CD4-positive, alpha-beta memory T cell (primary cell): Measurements from ENCODE around the gene BMI1. TPM values are rescaled to one million over a fixed set of nuclear protein-coding genes. Genes with fewer than 3 reads are reported as not detected.

ENCODE experiments used
- CTCF ChIA-PET: fragments of 350-600 bp; sonication (Branson Sonifier 250); formaldehyde crosslinking; loops from one replicate; lab custom pipeline; 2021; ENCODE audit warnings: inconsistent platforms; ENCODE audit not compliant: partially characterized antibody; lab: Charles Lee
- POLR2A ChIA-PET: fragments of 350-600 bp; sonication (Branson Sonifier 250); formaldehyde crosslinking; loops from one replicate; lab custom pipeline; 2021; ENCODE audit not compliant: partially characterized antibody; lab: Charles Lee
- DNase-seq, 5 donors: peaks; one replicate each; pipeline versions ENCODE4 v3.0.0 to v3.0.0-alpha.2; 2020 to 2022; ENCODE audit warnings: mixed read lengths in 1 of 5
- H3K27ac ChIP-seq: one replicate; pipeline ENCODE4 v1.7.0; 2013; ENCODE audit warnings: low read depth, low read length
- H3K27me3 ChIP-seq: 2 replicates; pipeline ENCODE4 v1.7.0; 2013; ENCODE audit warnings: mild to moderate bottlenecking, low read length, moderate library complexity; ENCODE audit not compliant: insufficient read depth
- H3K36me3 ChIP-seq: 2 replicates; pipeline ENCODE4 v1.7.0; 2013; ENCODE audit warnings: mild to moderate bottlenecking, low read length, moderate library complexity; ENCODE audit not compliant: insufficient read depth
- H3K4me1 ChIP-seq: 2 replicates; pipeline ENCODE4 v1.7.0; 2013; ENCODE audit warnings: mild to moderate bottlenecking, low read length, moderate library complexity; ENCODE audit not compliant: insufficient read depth
- H3K4me3 ChIP-seq, 2 donors: one replicate each; pipeline ENCODE4 v1.7.0; 2013; ENCODE audit warnings: low read length in 2 of 2, mild to moderate bottlenecking in 1 of 2
- H3K9me3 ChIP-seq, 2 donors: one replicate each; pipeline ENCODE4 v1.7.0; 2013; ENCODE audit warnings: low read length in 2 of 2, control low read depth in 1 of 2; ENCODE audit not compliant: control insufficient read depth in 1 of 2
- H3K27ac Mint-ChIP-seq, 7 donors: one replicate each; pipeline ENCODE4 v1.8.0; 2020 to 2021; ENCODE audit warnings: mixed read lengths in 7 of 7, mild to moderate bottlenecking in 6 of 7, inconsistent platforms in 3 of 7, moderate library complexity in 3 of 7
- H3K27me3 Mint-ChIP-seq, 2 donors: one replicate each; pipeline ENCODE4 v1.8.0; 2020 to 2021; ENCODE audit warnings: mixed read lengths in 2 of 2
- H3K36me3 Mint-ChIP-seq, 2 donors: one replicate each; pipeline ENCODE4 v1.8.0; 2020 to 2021; ENCODE audit warnings: mixed read lengths in 2 of 2, inconsistent platforms in 1 of 2, mild to moderate bottlenecking in 1 of 2
- H3K4me1 Mint-ChIP-seq, 4 donors: one replicate each; pipeline ENCODE4 v1.8.0; 2020 to 2021; ENCODE audit warnings: mixed read lengths in 4 of 4, mild to moderate bottlenecking in 1 of 4
- H3K4me3 Mint-ChIP-seq, 8 donors: one replicate each; pipeline ENCODE4 v1.8.0; 2020 to 2021; ENCODE audit warnings: mixed read lengths in 8 of 8, mild to moderate bottlenecking in 7 of 8, moderate library complexity in 6 of 8, inconsistent platforms in 3 of 8
- H3K9me3 Mint-ChIP-seq, 8 donors: one replicate each; pipeline ENCODE4 v1.8.0; 2020 to 2021; ENCODE audit warnings: mixed read lengths in 8 of 8, mild to moderate bottlenecking in 5 of 8, inconsistent platforms in 3 of 8, moderate library complexity in 1 of 8
- intact Hi-C: fragments of 100-400 bp; cut with micrococcal nuclease; formaldehyde crosslinking; loops from one replicate; pipeline ENCODE4 v1.15.1; 2023
- polyA plus RNA-seq, 2 donors: library from polyadenylated mRNA; unstranded; fragments of 300-500 nt; fragmentation: Illumina TruSeq; gene quantifications; one replicate each; pipeline ENCODE4 v1.2.3, GENCODE V29; 2021
- total RNA-seq, 2 experiments: library from RNA; stranded (reverse); gene quantifications; one replicate each; pipeline ENCODE4 v1.2.3, GENCODE V29; 2021

BMI1 gene
- total and polyA plus RNA-seq, 4 experiments from 2014 or later, result 40.5 to 108 (median 76.8) TPM

GRCh38 chr10:22341190-22341925 is 20.5 kb downstream of the BMI1 start:
- H3K27me3 ChIP-seq, result peaks cover 90% of the 10 kb centered on the region
- peaks cover 0 to 10% of the 10 kb centered on the region in 2 donors for H3K36me3 Mint-ChIP-seq
- intact Hi-C loops, result loop anchor here (2.0 to 5.0 kb wide), 3 partner anchors 21 to 136 kb away; partner anchors contain the start of gene BMI1
- peak overlapping the region in 4 of 7 donors; percentile 36 to 76 (median 64) for H3K27ac Mint-ChIP-seq
- H3K9me3 ChIP-seq, result no peaks in the 10 kb centered on the region
- ChIA-PET POLR2A (interaction anchor here (1.1 to 2.3 kb wide), 7 partner anchors 9 to 338 kb away, joined by 3 to 15 read pairs (median 6); partner anchors contain the start of gene DNAJC1), CTCF (interaction anchor here (1.2 kb wide), 1 partner anchor 25 kb away, joined by 3 read pairs; the partner anchor contains the start of gene COMMD3)
- peak overlapping the region; percentile 45 to 82 (median 74) for H3K4me3 Mint-ChIP-seq
- DNase-seq, result peak in 2 of 5 donors; percentile 45 to 46
- peaks cover 9 to 48% (median 23%) of the 10 kb centered on the region in 4 donors for H3K4me1 Mint-ChIP-seq
- peaks cover 22% of the 10 kb centered on the region for H3K4me1 ChIP-seq
- H3K27ac ChIP-seq, result no peak overlapping the region
- no peaks in the 10 kb centered on the region for H3K36me3 ChIP-seq
- peaks cover 52 to 67% of the 10 kb centered on the region in 2 donors for H3K27me3 Mint-ChIP-seq
- H3K4me3 ChIP-seq, result peak overlapping the region in 1 of 2 donors; percentile 52
- H3K9me3 Mint-ChIP-seq, result peaks cover 0 to 38% (median 18%) of the 10 kb centered on the region in 8 donors

- H3K4me1 ChIP-seq, result peaks cover 17% of the 10 kb centered on the region
- no peak overlapping the region for H3K27ac ChIP-seq
- Mint-ChIP-seq H3K9me3 (peaks cover 0 to 38% (median 19%) of the 10 kb centered on the region in 8 donors), H3K4me1 (peaks cover 9 to 47% (median 22%) of the 10 kb centered on the region in 4 donors), H3K27ac (peak overlapping the region in 3 of 7 donors; percentile 59 to 89 (median 76)), H3K4me3 (peak overlapping the region in 7 of 8 donors; percentile 9 to 82 (median 69)), H3K36me3 (peaks cover 0 to 11% of the 10 kb centered on the region in 2 donors), H3K27me3 (peaks cover 55 to 68% of the 10 kb centered on the region in 2 donors)
- POLR2A ChIA-PET, result interaction anchor here (2.3 kb wide), 1 partner anchor 113 kb away, joined by 15 read pairs; no protein-coding TSS in a partner anchor
- intact Hi-C loops, result loop anchor here (2.0 to 5.0 kb wide), 3 partner anchors 21 to 135 kb away; partner anchors contain the start of gene BMI1
- H3K9me3 ChIP-seq, result no peaks in the 10 kb centered on the region
- DNase-seq, result no peak
- no peak overlapping the region for H3K4me3 ChIP-seq
- H3K27me3 ChIP-seq, result peaks cover 87% of the 10 kb centered on the region
- no peaks in the 10 kb centered on the region for H3K36me3 ChIP-seq
- CTCF ChIA-PET, result interaction anchor here (1.2 kb wide), 1 partner anchor 26 kb away, joined by 3 read pairs; the partner anchor contains the start of gene COMMD3
These were observed 21.0 kb downstream of the BMI1 start for GRCh38 chr10:22341926-22342196.

GRCh38 chr10:22342421-22342820 is 21.5 kb downstream of the BMI1 start:
- peak overlapping the region in 2 of 7 donors; percentile 76 to 88 for H3K27ac Mint-ChIP-seq
- no peak overlapping the region for H3K4me3 ChIP-seq
- POLR2A ChIA-PET, result no interaction called here

GRCh38 chr10:22343731-22344130 is 22.8 kb downstream of the BMI1 start:
- peaks cover 9 to 36% (median 19%) of the 10 kb centered on the region in 4 donors for H3K4me1 Mint-ChIP-seq
- peaks cover 13% of the 10 kb centered on the region for H3K4me1 ChIP-seq
- peaks cover 0 to 33% (median 17%) of the 10 kb centered on the region in 8 donors for H3K9me3 Mint-ChIP-seq
- no peak for DNase-seq
- peak overlapping the region in 1 of 8 donors; percentile 20 for H3K4me3 Mint-ChIP-seq
- ChIA-PET CTCF (interaction anchor here (1.1 to 1.7 kb wide), 2 partner anchors 9 to 28 kb away, joined by 4 to 5 read pairs; partner anchors contain the start of gene COMMD3), POLR2A (no interaction called here)
- H3K27ac Mint-ChIP-seq, result peak overlapping the region in 2 of 7 donors; percentile 76 to 90
- H3K36me3 Mint-ChIP-seq, result peaks cover 0 to 11% of the 10 kb centered on the region in 2 donors
- H3K4me3 ChIP-seq, result no peak overlapping the region
- H3K27me3 Mint-ChIP-seq, result peaks cover 47 to 60% of the 10 kb centered on the region in 2 donors
- H3K9me3 ChIP-seq, result no peaks in the 10 kb centered on the region
- peaks cover 69% of the 10 kb centered on the region for H3K27me3 ChIP-seq
- no peak overlapping the region for H3K27ac ChIP-seq
- no peaks in the 10 kb centered on the region for H3K36me3 ChIP-seq
- intact Hi-C loops, result loop anchor here (5.0 kb wide), 2 partner anchors 94 to 134 kb away; no protein-coding TSS in a partner anchor

More at GRCh38 chr10:22342421-22342820, 21.5 kb downstream of the BMI1 start:
- CTCF ChIA-PET, result no interaction called here
- no peak overlapping the region for H3K27ac ChIP-seq
- peaks cover 0 to 35% (median 18%) of the 10 kb centered on the region in 8 donors for H3K9me3 Mint-ChIP-seq
- peaks cover 82% of the 10 kb centered on the region for H3K27me3 ChIP-seq
- no peaks in the 10 kb centered on the region for H3K9me3 ChIP-seq
- H3K4me1 Mint-ChIP-seq, result peaks cover 9 to 41% (median 19%) of the 10 kb centered on the region in 4 donors
- intact Hi-C loops, result loop anchor here (5.0 kb wide), 2 partner anchors 95 to 135 kb away; no protein-coding TSS in a partner anchor
- H3K27me3 Mint-ChIP-seq, result peaks cover 54 to 70% of the 10 kb centered on the region in 2 donors
- H3K4me3 Mint-ChIP-seq, result peak overlapping the region in 1 of 8 donors; percentile 57
- peaks cover 13% of the 10 kb centered on the region for H3K4me1 ChIP-seq
- DNase-seq, result peak in 1 of 5 donors; percentile 27
- H3K36me3 Mint-ChIP-seq, result peaks cover 0 to 11% of the 10 kb centered on the region in 2 donors
- no peaks in the 10 kb centered on the region for H3K36me3 ChIP-seq

- Histone ChIP-seq H3K27ac (no peak overlapping the region), H3K4me1 (peaks cover 13% of the 10 kb centered on the region), H3K9me3 (no peaks in the 10 kb centered on the region), H3K4me3 (no peak overlapping the region), H3K36me3 (no peaks in the 10 kb centered on the region), H3K27me3 (peaks cover 64% of the 10 kb centered on the region)
- Mint-ChIP-seq H3K27me3 (peaks cover 42 to 55% of the 10 kb centered on the region in 2 donors), H3K4me1 (peaks cover 9 to 33% (median 19%) of the 10 kb centered on the region in 4 donors), H3K4me3 (peak overlapping the region in 3 of 8 donors; percentile 2 to 20 (median 11)), H3K9me3 (peaks cover 0 to 33% (median 17%) of the 10 kb centered on the region in 8 donors), H3K36me3 (peaks cover 0 to 11% of the 10 kb centered on the region in 2 donors), H3K27ac (peak overlapping the region in 3 of 7 donors; percentile 76 to 90 (median 89))
- intact Hi-C loops, result loop anchor here (5.0 kb wide), 2 partner anchors 93 to 133 kb away; no protein-coding TSS in a partner anchor
- POLR2A ChIA-PET, result interaction anchor here (0.9 to 2.0 kb wide), 3 partner anchors 9 to 115 kb away, joined by 3 to 6 read pairs (median 4); no protein-coding TSS in a partner anchor
- no peak for DNase-seq
- CTCF ChIA-PET, result interaction anchor here (1.1 to 1.7 kb wide), 2 partner anchors 9 to 28 kb away, joined by 4 to 5 read pairs; partner anchors contain the start of gene COMMD3
These were observed 23.4 kb downstream of the BMI1 start for GRCh38 chr10:22344249-22344648.

- H3K4me1 Mint-ChIP-seq, result peaks cover 9 to 31% (median 18%) of the 10 kb centered on the region in 4 donors
- H3K4me1 ChIP-seq, result peaks cover 10% of the 10 kb centered on the region
- H3K27me3 Mint-ChIP-seq, result peaks cover 40 to 50% of the 10 kb centered on the region in 2 donors
- intact Hi-C loops, result loop anchor here (5.0 kb wide), 2 partner anchors 92 to 132 kb away; no protein-coding TSS in a partner anchor
- H3K36me3 Mint-ChIP-seq, result peaks cover 0 to 10% of the 10 kb centered on the region in 2 donors
- no peaks in the 10 kb centered on the region for H3K36me3 ChIP-seq
- peak overlapping the region in 5 of 7 donors; percentile 53 to 90 (median 89) for H3K27ac Mint-ChIP-seq
- ChIA-PET CTCF (interaction anchor here (1.7 kb wide), 1 partner anchor 29 kb away, joined by 5 read pairs; the partner anchor contains the start of gene COMMD3), POLR2A (interaction anchor here (0.9 to 2.0 kb wide), 3 partner anchors 8 to 115 kb away, joined by 3 to 6 read pairs (median 4); no protein-coding TSS in a partner anchor)
- peaks cover 58% of the 10 kb centered on the region for H3K27me3 ChIP-seq
- H3K27ac ChIP-seq, result no peak overlapping the region
- H3K9me3 ChIP-seq, result no peaks in the 10 kb centered on the region
- peak overlapping the region in 7 of 8 donors; percentile 2 to 57 (median 20) for H3K4me3 Mint-ChIP-seq
- H3K9me3 Mint-ChIP-seq, result peaks cover 0 to 32% (median 17%) of the 10 kb centered on the region in 8 donors
- no peak overlapping the region for H3K4me3 ChIP-seq
- DNase-seq, result no peak
These were observed 23.9 kb downstream of the BMI1 start for GRCh38 chr10:22344781-22345300.
